Measurements from ENCODE around the gene GBP2.

GBP2 gene

DNA sequence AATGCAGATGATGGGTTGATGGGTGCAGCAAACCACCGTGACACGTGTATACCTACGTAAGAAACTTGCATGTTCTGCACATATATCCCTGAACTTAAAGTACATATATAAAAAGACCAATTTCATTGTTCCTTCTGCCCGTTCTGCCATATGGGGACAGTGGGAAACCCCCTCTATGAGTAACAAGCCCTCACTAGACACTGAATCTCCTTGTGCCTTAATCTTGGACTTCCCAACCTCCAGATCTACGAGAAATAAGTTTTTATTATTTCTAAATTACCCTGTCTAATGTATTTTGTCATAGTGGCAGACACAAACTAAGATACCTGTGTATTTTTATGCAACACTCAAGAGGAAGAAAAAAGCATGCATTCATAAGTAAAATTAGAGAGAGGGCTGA is 39.9 kb upstream of the GBP2 start:
- TF ChIP-seq, protein P1, sequence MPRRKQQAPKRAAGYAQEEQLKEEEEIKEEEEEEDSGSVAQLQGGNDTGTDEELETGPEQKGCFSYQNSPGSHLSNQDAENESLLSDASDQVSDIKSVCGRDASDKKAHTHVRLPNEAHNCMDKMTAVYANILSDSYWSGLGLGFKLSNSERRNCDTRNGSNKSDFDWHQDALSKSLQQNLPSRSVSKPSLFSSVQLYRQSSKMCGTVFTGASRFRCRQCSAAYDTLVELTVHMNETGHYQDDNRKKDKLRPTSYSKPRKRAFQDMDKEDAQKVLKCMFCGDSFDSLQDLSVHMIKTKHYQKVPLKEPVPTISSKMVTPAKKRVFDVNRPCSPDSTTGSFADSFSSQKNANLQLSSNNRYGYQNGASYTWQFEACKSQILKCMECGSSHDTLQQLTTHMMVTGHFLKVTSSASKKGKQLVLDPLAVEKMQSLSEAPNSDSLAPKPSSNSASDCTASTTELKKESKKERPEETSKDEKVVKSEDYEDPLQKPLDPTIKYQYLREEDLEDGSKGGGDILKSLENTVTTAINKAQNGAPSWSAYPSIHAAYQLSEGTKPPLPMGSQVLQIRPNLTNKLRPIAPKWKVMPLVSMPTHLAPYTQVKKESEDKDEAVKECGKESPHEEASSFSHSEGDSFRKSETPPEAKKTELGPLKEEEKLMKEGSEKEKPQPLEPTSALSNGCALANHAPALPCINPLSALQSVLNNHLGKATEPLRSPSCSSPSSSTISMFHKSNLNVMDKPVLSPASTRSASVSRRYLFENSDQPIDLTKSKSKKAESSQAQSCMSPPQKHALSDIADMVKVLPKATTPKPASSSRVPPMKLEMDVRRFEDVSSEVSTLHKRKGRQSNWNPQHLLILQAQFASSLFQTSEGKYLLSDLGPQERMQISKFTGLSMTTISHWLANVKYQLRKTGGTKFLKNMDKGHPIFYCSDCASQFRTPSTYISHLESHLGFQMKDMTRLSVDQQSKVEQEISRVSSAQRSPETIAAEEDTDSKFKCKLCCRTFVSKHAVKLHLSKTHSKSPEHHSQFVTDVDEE (CRISPR knock-in tag; IDR thresholded peaks at IDR 0.05) = no peak
- no peak for TF ChIP-seq ZNF565 (CRISPR knock-in tag; conservative IDR thresholded peaks at IDR 0.05; ENCODE audit: low read depth)
- TF ChIP-seq, protein P2, sequence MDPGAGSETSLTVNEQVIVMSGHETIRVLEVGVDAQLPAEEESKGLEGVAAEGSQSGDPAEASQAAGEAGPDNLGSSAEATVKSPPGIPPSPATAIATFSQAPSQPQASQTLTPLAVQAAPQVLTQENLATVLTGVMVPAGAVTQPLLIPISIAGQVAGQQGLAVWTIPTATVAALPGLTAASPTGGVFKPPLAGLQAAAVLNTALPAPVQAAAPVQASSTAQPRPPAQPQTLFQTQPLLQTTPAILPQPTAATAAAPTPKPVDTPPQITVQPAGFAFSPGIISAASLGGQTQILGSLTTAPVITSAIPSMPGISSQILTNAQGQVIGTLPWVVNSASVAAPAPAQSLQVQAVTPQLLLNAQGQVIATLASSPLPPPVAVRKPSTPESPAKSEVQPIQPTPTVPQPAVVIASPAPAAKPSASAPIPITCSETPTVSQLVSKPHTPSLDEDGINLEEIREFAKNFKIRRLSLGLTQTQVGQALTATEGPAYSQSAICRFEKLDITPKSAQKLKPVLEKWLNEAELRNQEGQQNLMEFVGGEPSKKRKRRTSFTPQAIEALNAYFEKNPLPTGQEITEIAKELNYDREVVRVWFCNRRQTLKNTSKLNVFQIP (CRISPR knock-in tag; IDR thresholded peaks at IDR 0.05; ENCODE audit: borderline replicate concordance, low read depth) = no peak
- TF ChIP-seq TCF4 (CRISPR knock-in tag; IDR thresholded peaks at IDR 0.05; ENCODE audit: borderline replicate concordance) = no peak
- no peak for TF ChIP-seq GLIS3 (CRISPR knock-in tag; IDR thresholded peaks at IDR 0.05)
- no peak for TF ChIP-seq OSR1 (CRISPR knock-in tag; IDR thresholded peaks at IDR 0.05)
- no peak for TF ChIP-seq CSDC2 (CRISPR knock-in tag; IDR thresholded peaks at IDR 0.05)
- no peak for TF ChIP-seq ESRRG (CRISPR knock-in tag; IDR thresholded peaks at IDR 0.05)
- TF ChIP-seq, protein P3, sequence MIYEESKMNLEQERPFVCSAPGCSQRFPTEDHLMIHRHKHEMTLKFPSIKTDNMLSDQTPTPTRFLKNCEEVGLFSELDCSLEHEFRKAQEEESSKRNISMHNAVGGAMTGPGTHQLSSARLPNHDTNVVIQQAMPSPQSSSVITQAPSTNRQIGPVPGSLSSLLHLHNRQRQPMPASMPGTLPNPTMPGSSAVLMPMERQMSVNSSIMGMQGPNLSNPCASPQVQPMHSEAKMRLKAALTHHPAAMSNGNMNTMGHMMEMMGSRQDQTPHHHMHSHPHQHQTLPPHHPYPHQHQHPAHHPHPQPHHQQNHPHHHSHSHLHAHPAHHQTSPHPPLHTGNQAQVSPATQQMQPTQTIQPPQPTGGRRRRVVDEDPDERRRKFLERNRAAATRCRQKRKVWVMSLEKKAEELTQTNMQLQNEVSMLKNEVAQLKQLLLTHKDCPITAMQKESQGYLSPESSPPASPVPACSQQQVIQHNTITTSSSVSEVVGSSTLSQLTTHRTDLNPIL (CRISPR knock-in tag; IDR thresholded peaks at IDR 0.05; ENCODE audit: low read depth) = no peak
- TF ChIP-seq SNAI2 (CRISPR knock-in tag; IDR thresholded peaks at IDR 0.05) = no peak
- no peak for TF ChIP-seq ARNTL (CRISPR knock-in tag; IDR thresholded peaks at IDR 0.05; ENCODE audit: borderline replicate concordance, low read depth)
- TF ChIP-seq, protein P4, sequence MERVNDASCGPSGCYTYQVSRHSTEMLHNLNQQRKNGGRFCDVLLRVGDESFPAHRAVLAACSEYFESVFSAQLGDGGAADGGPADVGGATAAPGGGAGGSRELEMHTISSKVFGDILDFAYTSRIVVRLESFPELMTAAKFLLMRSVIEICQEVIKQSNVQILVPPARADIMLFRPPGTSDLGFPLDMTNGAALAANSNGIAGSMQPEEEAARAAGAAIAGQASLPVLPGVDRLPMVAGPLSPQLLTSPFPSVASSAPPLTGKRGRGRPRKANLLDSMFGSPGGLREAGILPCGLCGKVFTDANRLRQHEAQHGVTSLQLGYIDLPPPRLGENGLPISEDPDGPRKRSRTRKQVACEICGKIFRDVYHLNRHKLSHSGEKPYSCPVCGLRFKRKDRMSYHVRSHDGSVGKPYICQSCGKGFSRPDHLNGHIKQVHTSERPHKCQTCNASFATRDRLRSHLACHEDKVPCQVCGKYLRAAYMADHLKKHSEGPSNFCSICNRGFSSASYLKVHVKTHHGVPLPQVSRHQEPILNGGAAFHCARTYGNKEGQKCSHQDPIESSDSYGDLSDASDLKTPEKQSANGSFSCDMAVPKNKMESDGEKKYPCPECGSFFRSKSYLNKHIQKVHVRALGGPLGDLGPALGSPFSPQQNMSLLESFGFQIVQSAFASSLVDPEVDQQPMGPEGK (CRISPR knock-in tag; IDR thresholded peaks at IDR 0.05; ENCODE audit: borderline replicate concordance) = no peak
- TF ChIP-seq, protein P5, sequence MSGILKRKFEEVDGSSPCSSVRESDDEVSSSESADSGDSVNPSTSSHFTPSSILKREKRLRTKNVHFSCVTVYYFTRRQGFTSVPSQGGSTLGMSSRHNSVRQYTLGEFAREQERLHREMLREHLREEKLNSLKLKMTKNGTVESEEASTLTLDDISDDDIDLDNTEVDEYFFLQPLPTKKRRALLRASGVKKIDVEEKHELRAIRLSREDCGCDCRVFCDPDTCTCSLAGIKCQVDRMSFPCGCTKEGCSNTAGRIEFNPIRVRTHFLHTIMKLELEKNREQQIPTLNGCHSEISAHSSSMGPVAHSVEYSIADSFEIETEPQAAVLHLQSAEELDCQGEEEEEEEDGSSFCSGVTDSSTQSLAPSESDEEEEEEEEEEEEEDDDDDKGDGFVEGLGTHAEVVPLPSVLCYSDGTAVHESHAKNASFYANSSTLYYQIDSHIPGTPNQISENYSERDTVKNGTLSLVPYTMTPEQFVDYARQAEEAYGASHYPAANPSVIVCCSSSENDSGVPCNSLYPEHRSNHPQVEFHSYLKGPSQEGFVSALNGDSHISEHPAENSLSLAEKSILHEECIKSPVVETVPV (CRISPR knock-in tag; IDR thresholded peaks at IDR 0.05) = no peak
- no peak for TF ChIP-seq ZFP30 (CRISPR knock-in tag; IDR thresholded peaks at IDR 0.05)
- no peak for TF ChIP-seq ZFP3 (CRISPR knock-in tag; IDR thresholded peaks at IDR 0.05)
- no peak for TF ChIP-seq BACH2 (CRISPR knock-in tag; IDR thresholded peaks at IDR 0.05; ENCODE audit: borderline replicate concordance)
- TF ChIP-seq TOX (CRISPR knock-in tag; IDR thresholded peaks at IDR 0.05; ENCODE audit: borderline replicate concordance) = no peak
- no peak for TF ChIP-seq RARB (CRISPR knock-in tag; IDR thresholded peaks at IDR 0.05)
- no peak for ATAC-seq

DNA sequence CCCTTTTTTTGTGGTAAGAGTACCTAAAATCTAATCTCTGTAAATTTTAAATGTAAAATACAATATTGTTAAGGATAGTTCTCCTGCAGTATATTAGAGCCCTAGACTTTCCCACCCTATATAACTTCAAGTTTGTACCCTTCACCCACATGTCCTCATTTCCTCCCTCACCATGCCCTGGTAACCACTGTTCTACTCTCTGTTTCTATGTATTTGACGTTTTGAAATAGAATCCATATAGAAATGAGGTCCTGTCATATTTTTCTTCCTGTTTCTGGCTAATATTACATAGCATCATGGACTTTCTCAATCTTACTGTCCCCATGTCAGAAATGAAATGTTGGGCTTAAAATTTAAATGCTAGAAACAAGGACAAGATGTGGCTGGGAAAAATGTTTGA is 25.1 kb upstream of the GBP2 start:
- ATAC-seq = no peak
- TF ChIP-seq, protein P5 (CRISPR knock-in tag; IDR thresholded peaks at IDR 0.05) = no peak
- TF ChIP-seq PPARA (CRISPR knock-in tag; IDR thresholded peaks at IDR 0.05; ENCODE audit: borderline replicate concordance) = no peak
- TF ChIP-seq ISL1 (CRISPR knock-in tag; IDR thresholded peaks at IDR 0.05) = no peak
- no peak for TF ChIP-seq ESRRG (CRISPR knock-in tag; IDR thresholded peaks at IDR 0.05)
- TF ChIP-seq RARB (CRISPR knock-in tag; IDR thresholded peaks at IDR 0.05) = no peak
- TF ChIP-seq, protein P1 (CRISPR knock-in tag; IDR thresholded peaks at IDR 0.05) = no peak
- TF ChIP-seq OSR1 (CRISPR knock-in tag; IDR thresholded peaks at IDR 0.05) = no peak
- TF ChIP-seq ZNF565 (CRISPR knock-in tag; conservative IDR thresholded peaks at IDR 0.05; ENCODE audit: low read depth) = no peak
- no peak for TF ChIP-seq TOX (CRISPR knock-in tag; IDR thresholded peaks at IDR 0.05; ENCODE audit: borderline replicate concordance)
- no peak for TF ChIP-seq ZNF70 (CRISPR knock-in tag; IDR thresholded peaks at IDR 0.05)
- TF ChIP-seq GLIS3 (CRISPR knock-in tag; IDR thresholded peaks at IDR 0.05) = no peak
- TF ChIP-seq ZC3H10 (CRISPR knock-in tag; IDR thresholded peaks at IDR 0.05) = no peak
- TF ChIP-seq, protein P2 (CRISPR knock-in tag; IDR thresholded peaks at IDR 0.05; ENCODE audit: borderline replicate concordance, low read depth) = no peak
- no peak for TF ChIP-seq ZFP30 (CRISPR knock-in tag; IDR thresholded peaks at IDR 0.05)
- TF ChIP-seq ZNF8 (CRISPR knock-in tag; IDR thresholded peaks at IDR 0.05) = no peak
- no peak for TF ChIP-seq ZFP3 (CRISPR knock-in tag; IDR thresholded peaks at IDR 0.05)
- no peak for TF ChIP-seq TCF4 (CRISPR knock-in tag; IDR thresholded peaks at IDR 0.05; ENCODE audit: borderline replicate concordance)

Data from SK-N-SH treated with all-trans-retinoic acid at 6 μM for 48 hours (cell line).